GM12872 (cell line): ENCODE data around the gene CARD11.

Source experiments
- TF ChIP-seq, protein P1 (sequence below): IDR thresholded peaks from 3 replicates; pipeline ENCODE4 v1.5.1; 2011; ENCODE audit warnings: low read depth, mild to moderate bottlenecking, low read length, moderate library complexity; ENCODE audit not compliant: insufficient read depth

The CARD11 gene

DNA sequence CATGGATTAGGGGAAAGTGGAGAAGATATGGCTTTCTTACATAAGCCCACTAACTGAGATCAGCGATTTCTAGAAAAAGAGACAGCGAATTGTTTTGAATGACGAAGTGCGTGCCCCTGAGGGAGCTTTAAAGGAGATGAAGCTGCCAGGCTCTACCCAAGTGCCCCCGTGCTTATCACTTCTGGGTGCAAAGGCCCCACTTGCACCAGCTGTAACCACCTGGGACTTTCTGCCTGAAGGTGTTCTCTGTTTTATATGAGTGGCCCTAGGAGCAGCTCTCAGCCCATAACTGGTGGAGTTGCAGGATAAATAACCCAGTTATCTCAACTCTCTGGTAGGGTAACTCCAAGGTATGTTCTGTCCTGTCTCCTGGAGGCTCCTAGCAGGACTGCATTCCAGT, 20.4 kb upstream of the CARD11 start:
- TF ChIP-seq, protein P1, sequence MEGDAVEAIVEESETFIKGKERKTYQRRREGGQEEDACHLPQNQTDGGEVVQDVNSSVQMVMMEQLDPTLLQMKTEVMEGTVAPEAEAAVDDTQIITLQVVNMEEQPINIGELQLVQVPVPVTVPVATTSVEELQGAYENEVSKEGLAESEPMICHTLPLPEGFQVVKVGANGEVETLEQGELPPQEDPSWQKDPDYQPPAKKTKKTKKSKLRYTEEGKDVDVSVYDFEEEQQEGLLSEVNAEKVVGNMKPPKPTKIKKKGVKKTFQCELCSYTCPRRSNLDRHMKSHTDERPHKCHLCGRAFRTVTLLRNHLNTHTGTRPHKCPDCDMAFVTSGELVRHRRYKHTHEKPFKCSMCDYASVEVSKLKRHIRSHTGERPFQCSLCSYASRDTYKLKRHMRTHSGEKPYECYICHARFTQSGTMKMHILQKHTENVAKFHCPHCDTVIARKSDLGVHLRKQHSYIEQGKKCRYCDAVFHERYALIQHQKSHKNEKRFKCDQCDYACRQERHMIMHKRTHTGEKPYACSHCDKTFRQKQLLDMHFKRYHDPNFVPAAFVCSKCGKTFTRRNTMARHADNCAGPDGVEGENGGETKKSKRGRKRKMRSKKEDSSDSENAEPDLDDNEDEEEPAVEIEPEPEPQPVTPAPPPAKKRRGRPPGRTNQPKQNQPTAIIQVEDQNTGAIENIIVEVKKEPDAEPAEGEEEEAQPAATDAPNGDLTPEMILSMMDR: no peak

GRCh38 chr7:3063016-3063753, 19.5 kb upstream of the CARD11 start:
- TF ChIP-seq, protein P1: no peak

GRCh38 chr7:3057066-3057420, 13.4 kb upstream of the CARD11 start:
- TF ChIP-seq, protein P1: no peak

- TF ChIP-seq, protein P1: no peak
Observed at GRCh38 chr7:3056234-3057065, 12.8 kb upstream of the CARD11 start.

DNA sequence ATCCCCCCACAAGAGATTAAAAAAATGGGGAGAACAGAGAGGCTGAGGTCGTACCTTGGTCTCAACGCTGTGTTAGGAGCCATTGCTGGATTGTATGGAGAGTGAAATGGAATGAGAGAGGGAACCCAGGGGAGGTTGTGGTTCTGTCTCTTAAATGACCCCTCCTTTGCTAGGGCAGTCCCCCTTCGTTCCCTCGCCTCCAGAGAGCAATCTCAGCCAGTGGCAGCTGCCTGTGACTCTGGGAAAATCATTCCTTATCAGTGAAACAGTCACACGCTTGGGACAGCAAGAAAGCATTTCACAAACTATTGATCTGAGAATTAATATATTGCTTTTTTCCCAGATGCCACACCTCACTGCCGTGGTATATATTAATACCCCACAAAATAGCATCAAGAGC, 12.0 kb upstream of the CARD11 start:
- TF ChIP-seq, protein P1: no peak

- TF ChIP-seq, protein P1: no peak
Observed at GRCh38 chr7:3042861-3043489, 692 bp downstream of the CARD11 start.

DNA sequence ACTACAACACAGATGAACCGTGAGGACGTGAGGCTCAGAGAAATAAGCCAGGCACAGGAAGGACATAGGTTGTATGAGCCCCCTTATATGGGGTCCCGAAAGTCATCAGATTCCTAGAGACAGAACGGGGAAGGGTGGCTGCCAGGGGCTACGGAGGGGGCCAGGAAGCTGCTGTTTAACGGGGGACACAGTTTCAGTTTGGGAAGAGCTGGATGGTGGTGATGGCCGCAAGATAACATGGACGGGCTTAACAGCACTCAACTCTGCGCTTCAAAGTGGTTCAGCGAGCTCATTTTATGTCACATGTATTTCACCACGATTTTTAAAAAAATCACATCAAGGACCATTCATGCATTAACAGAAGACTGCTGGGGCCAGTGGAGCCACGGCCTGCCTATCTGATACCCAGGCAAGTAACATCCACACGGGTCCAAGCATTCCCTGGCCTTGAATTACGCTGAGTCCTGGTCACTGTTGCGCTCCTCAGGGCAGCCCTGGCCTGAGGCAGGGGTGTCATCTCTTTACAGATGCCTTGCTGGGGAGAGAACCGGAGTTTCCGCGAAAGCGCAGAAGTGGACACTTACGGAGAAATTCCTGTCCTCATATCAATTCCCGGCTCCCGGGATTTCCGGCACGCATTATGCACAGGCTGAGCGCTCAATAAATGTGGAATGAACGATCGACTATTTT, 1.5 kb downstream of the CARD11 start:
- TF ChIP-seq, protein P1: no peak
